Eye (tissue), 1 donor: ENCODE results near the gene MRPL41.
A peak's percentile ranks its signal among the peaks of the same experiment; 100 is the strongest.
"Not testable (repeated sequence)": the region's sequence is repeated elsewhere in the genome, so short reads cannot be mapped to it uniquely, and the experiment has no call there.

Experiments
- DNase-seq: peaks from one replicate; pipeline ENCODE4 v3.0.0-alpha.2; 2015

MRPL41 gene

GRCh38 chr9:137554349-137554748, 2.7 kb downstream of the MRPL41 start:
- DNase-seq: no peak

- no peak for DNase-seq
Measured at GRCh38 chr9:137555179-137555578, 3.5 kb downstream of the MRPL41 start.

GRCh38 chr9:137556069-137556838, 4.6 kb downstream of the MRPL41 start:
- DNase-seq: no peak

- no peak for DNase-seq
Measured at GRCh38 chr9:137558127-137558526, 6.4 kb downstream of the MRPL41 start.

- DNase-seq: no peak
Measured at GRCh38 chr9:137564134-137564533, 12.5 kb downstream of the MRPL41 start.

- no peak for DNase-seq
Measured at GRCh38 chr9:137564817-137565411, 13.2 kb downstream of the MRPL41 start.

- not testable (repeated sequence) for DNase-seq
Measured at GRCh38 chr9:137568445-137568844, 16.8 kb downstream of the MRPL41 start.

GRCh38 chr9:137569609-137570203, 18.0 kb downstream of the MRPL41 start:
- DNase-seq: no peak

- DNase-seq: no peak
Measured at GRCh38 chr9:137570566-137570965, 18.9 kb downstream of the MRPL41 start.

- DNase-seq: no peak
Measured at GRCh38 chr9:137574192-137574591, 22.5 kb downstream of the MRPL41 start.

- no peak for DNase-seq
Measured at GRCh38 chr9:137575364-137575715, 23.7 kb downstream of the MRPL41 start.

- no peak for DNase-seq
Measured at GRCh38 chr9:137575716-137576411, 24.2 kb downstream of the MRPL41 start.

- DNase-seq: peak; percentile 97
Measured at GRCh38 chr9:137578518-137579258, 27.0 kb downstream of the MRPL41 start, which contains the start of gene DPH7. TSS of gene DPH7 (minus strand) at chr9:137578925. CDS start at chr9:137578777, 148 bp downstream.

- DNase-seq: no peak
Measured at GRCh38 chr9:137579259-137579604, 27.6 kb downstream of the MRPL41 start.

GRCh38 chr9:137580209-137580953, 28.7 kb downstream of the MRPL41 start:
- DNase-seq: no peak

- no peak for DNase-seq
Measured at GRCh38 chr9:137580954-137581322, 29.3 kb downstream of the MRPL41 start.

- DNase-seq: no peak
Measured at GRCh38 chr9:137581361-137582285, 29.9 kb downstream of the MRPL41 start.

GRCh38 chr9:137582286-137582860, 30.7 kb downstream of the MRPL41 start:
- DNase-seq: no peak

GRCh38 chr9:137583347-137583746, 31.7 kb downstream of the MRPL41 start:
- no peak for DNase-seq

GRCh38 chr9:137583957-137584356, 32.3 kb downstream of the MRPL41 start:
- no peak for DNase-seq

GRCh38 chr9:137586854-137587253, 35.2 kb downstream of the MRPL41 start:
- no peak for DNase-seq
